NCI-H524 treated with DMSO at 0.1 percent for 48 hours (cell line): ENCODE data around the gene ABTB2.
A peak's percentile ranks its signal among the peaks of the same experiment; 100 is the strongest.

Experiments used
- DNase-seq: peaks from one replicate; lab custom pipeline; 2025; lab: John Stamatoyannopoulos, UW

ABTB2 gene

DNA sequence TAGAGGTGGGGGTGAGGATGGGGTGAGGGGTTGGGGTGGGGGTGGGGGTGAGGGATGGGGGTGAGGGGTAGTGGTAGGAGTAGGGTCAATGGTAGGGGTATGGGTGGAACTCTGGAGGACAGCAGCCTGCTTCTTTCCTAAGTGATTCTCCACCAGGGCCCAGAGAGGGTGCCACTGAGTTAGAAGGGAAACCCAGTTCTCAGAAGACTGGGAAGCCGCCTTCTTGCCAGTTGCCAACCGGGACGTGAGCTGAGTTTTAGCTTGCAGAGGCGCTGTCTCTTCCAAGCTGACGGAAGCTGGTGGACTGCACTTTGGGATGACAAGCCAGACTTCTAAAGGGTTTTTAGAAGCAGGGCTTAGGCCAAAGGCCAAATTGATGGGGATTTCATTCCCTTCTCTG is 148.0 kb downstream of the ABTB2 start:
- DNase-seq: no peak

DNA sequence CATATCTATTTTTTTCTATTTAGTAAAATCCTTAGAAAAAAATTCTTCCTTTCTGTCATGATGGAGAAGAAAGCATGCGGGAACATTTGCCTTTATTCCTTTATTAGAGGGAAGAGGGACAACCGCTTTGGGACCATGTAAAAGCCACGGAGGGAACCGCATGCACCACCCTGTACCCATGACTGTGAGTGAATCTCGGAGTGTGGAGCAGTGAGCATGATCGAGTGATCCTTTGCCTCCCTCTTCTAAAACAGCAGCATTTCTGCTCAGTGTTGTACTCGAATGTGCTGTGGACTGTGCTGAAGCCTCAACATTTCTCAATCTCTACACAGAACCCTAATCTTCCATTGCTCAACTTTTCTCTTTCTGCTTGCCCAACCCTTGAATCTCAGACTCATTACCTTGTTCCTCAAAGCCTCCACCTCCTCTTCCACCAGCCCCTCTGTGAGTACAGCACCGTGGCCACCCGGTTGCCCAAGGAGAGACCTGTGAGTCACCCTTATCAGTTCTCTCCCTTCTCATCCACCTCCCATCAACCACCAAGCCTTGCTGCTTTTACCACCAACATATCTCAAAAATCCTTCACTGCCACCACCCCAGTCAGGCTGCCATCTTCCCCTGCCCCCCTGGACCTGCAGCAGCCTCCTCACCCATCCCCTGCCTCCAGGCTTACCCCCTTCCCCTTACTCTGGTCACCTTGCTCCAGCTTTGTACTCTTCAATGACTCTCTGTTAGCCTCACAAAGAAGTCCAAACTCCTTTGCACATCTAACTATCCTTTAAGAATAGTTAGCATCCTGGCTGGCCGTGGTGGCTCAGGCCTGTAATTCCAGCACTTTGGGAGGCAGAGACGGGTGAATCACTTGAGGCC is 149.3 kb downstream of the ABTB2 start:
- no peak for DNase-seq

DNA sequence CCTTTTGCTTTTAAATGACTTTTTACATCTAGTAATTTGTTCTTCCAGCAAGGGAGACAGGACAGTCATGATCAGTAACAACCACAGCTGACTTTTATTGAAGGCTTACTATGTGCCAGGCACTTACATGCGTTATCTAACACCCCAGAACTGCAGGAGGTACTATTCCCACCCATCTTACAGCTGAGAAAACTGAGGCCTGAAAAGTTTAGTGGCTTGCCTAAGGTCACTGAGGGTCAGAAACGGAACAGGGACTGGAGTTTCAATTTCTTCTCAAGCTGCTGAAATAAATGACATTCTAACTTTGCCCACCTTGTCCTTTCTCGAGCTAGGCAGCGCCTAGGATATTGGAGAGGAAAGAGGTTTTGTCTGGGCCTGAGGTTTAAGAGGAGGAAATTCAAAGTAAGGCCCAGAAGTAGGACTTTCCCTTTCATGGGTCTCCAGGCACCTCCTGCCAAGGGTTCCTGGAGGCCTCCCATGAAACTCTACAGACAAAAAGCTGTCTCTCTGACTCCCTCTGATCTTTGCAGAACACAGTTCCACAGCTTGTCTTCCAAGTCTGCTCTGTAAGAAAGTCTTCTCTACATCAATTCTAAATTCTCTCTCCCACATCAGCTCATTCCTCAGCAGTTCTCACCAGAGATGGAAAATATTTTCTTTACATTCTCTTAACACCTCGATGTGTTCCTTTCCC is 150.2 kb downstream of the ABTB2 start:
- no peak for DNase-seq

DNA sequence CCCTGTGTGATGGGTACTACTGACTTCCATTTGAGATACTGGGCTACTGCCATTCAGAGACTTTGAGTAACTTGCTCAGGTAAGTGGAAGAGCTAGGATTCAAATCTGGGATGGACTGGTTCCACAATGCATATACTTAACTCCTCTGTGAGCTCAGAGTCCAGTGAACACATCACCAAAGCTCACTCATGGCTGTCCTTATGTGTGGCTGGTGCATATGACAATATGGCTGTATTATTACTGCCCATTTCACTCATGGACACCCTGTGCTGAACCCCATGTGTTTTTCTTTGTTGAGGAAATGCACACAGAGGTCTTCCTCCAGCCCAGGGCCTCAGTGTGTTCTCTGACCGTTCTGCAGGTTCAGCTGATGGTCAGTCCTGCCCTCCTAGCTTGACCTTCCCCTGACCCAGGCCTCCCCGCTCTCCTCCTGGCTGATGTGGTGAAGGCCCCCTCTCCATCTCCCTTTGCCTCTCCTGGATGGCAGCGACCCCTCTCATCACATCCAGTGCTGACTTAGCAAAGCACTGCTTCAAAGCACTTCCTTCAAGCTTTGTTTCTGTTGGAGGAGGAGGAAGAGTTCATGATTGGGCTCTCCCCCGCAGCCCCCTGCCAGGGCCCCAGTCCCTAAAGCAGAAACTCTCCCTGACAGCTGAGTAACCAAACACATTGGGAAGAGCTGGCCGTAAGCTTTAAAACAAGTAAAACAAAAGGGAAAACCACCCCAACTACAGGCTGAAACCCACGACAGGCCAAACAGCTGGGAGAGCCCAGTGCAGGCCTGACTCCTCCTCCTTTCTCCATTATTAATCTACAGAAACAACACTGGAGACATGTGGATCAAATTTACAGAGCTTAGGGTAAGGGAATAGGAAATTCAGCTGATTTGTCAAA is 151.2 kb downstream of the ABTB2 start:
- DNase-seq: no peak

DNA sequence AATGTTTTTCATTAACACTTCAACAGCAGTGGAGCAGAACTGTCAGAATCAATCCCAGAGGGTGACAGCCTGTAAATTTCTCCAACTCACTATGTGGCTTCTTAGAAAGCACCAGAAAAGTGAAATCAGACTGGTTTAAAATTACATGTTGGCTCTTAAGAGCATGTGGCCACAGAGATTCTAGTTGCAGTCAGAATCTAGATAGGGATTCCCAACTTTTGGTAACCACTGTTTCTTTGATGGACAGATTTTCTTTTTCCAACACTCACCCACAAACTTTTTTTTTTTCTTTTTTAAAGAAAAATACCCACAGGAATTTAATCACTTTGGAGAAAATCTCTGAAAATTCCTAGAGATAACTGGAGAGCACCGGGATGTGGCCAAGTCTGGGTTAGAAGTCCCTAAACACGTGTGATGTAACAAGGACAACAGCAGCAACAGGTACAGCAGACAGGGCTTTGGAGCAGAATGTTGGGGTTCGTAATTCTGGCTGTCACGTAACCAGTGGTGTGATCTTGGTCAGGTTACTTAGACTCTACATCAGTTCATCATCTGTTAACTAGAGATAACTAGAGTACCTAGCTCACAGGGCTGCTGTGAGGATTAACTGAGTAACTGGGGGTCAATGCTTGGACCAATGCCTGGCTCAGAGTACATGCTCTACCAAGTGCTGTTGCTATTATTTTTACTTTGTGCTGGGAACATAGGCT is 152.3 kb downstream of the ABTB2 start:
- no peak for DNase-seq

DNA sequence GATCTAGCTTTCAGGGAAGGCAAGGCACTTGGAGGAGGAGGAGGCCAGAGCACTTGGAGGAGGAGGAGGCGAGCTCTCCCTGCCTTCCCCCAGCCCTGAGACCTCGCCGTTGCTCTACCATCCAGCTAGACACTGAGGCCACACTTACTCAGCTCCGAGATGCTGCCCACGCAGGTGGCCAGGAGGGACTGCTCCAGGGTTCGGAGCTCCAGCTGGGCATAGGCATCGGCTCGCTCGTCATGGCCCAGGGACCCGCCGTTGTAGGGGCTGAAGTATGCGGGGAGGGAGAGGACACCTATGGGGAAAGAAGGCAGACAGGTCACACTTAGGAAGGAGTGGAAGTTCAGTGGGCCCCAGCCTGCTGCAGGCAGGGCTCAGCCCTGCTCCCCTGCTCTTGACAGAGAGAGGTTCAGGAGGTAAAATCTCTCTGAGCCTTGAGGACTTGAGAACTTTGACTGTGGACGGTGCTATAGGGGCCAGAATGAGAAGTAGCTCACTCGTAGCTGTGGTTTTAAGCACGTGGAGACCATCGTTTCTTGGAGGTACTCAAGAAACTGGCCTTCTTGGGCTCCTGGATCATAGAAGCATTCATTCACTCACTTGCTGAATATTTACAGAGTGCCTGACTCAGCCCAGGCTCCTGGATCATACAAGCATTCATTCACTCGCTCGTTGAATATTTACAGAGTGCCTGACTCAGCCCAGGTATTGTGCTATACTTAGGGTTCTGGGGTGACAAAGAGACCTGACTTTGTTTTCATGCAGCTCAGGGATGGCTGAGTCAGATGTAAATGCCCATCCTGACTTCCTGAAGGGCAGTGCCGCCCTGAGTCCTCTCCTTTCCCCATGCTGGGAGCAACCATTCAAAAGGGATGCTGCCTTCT is 153.2 kb downstream of the ABTB2 start:
- no peak for DNase-seq

DNA sequence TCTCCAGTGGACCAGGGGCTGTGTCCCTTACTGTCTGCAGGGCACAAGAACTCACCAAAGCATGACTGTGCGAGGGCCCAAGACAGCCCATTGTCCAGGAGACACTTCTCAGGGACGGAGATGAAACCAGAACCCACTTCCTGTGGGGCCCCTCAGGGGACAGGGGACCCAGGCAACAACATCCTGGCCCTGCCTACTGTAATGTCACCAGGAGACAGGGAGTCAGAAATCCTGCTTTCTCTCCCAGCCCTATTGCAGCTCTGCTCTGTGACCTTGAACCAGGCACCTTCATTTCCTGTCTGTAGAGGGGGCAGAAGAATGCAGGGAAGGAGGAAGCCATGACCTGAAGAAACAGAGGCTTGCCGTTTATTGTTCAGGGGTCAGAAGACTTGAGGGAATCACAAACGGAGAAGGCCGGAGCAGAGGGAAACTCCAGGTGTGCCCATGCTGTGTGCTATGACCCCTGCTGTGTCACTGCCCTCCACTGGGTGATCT is 154.4 kb downstream of the ABTB2 start:
- no peak for DNase-seq

DNA sequence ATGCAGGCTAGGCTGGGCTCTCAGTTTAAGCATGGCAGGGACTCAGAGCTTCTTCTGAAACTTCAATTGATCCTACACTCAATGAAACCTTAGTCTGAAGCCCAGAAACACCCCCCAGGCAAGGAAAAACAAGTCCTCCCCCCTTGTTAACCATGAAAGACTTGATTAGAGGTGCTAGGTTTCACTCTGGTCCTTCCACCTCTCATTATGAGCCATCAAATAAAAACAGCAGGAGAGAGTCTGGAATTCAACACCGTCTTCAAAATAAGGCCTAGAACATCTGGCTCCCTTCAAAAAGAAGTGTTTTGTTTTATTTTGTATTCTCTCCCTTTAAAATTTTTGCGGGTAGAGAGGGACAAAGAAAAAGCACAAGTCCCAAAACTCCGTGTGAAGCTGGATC is 156.7 kb downstream of the ABTB2 start:
- no peak for DNase-seq

DNA sequence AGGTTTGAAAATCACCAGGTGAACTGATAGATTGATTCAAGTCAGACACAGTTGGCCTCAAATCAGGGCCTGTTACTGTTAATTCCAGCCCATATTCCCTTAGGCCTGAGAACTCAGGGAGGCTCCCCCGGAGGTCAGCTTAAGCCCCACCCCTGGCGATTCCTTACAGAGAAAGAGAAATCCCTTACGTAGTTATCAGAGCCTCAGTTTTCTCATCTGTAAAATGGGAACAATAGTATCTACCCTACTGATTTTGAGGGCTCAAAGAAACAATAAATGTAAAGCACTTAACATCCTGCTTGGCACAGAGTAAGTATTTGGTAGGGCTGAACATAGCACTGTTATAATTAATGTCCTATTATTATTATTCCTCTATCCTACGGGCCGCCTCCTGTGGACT is 158.3 kb downstream of the ABTB2 start:
- no peak for DNase-seq

DNA sequence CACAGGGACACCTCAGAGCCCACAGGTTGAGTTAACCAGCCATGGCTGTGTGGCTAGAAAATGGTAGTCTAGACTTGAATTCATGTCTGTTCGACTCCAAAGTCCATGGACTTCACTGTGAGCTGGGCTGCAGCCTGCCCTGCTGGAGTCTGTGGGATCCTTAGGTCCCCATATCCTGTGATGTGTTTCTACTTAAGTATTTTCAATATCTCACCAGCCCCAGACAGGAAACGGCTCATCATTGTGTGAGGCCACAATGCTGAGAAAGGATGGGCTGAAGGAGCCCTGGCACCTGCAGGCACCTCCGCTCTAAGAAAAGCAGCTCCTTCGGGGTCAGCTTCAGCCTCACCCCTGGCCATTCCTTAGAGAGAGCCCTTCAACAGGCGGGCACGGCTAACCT is 159.3 kb downstream of the ABTB2 start:
- no peak for DNase-seq

DNA sequence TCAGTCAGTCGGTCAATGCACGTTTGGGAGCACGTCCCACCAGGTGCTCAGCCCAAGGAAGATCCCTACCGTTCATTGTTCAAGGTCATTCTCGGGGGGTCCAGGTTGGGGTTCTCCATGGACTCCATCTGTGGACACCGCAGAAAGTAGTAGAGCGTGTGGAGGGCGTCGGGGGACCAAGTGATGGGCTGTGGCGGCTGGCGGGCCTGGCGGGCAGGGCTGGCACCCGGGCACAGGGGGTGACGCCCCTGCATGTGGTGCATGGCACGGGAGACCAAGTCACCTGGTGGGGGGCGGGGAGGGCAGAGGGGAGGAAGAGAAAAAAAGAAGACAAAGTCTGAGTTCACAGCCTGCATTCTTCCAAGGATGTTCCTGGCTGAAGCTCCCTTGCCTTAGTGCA is 160.6 kb downstream of the ABTB2 start:
- no peak for DNase-seq

DNA sequence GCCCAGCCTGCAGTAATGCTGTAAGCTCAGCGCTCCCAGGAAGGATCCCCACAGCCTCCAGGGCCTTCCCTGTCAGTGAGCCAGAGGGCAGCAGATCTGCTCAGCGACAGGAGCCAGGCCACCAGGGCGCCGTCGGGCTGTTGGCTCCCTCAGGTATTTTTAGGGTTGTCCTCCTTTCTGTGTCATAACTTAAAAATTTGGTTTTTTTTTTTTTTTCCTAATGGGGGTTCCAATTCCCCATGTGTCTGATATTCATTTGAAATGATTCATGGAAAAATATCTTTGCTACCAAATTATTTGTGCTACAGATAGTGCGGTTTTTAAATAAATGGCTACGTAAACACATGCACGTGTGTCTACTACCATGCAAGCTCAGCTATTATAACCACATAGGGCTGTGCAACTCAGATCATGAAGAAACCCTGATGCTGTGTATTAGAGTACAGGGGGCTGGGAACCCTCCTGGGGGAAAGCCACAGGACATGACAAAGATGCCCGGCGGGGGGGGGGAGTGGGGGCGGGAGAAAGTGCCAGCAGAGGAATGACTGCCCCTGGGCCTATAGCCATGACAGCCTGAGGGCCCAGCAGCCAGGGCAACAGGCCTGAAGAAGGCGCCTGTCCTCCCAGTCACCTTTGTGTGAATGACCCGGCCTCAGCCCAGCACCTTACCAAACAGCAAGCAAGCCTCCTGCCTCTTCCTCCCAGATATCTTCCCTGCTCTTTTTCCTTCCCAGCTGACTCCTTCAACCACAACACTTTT is 163.1 kb downstream of the ABTB2 start:
- DNase-seq: no peak

DNA sequence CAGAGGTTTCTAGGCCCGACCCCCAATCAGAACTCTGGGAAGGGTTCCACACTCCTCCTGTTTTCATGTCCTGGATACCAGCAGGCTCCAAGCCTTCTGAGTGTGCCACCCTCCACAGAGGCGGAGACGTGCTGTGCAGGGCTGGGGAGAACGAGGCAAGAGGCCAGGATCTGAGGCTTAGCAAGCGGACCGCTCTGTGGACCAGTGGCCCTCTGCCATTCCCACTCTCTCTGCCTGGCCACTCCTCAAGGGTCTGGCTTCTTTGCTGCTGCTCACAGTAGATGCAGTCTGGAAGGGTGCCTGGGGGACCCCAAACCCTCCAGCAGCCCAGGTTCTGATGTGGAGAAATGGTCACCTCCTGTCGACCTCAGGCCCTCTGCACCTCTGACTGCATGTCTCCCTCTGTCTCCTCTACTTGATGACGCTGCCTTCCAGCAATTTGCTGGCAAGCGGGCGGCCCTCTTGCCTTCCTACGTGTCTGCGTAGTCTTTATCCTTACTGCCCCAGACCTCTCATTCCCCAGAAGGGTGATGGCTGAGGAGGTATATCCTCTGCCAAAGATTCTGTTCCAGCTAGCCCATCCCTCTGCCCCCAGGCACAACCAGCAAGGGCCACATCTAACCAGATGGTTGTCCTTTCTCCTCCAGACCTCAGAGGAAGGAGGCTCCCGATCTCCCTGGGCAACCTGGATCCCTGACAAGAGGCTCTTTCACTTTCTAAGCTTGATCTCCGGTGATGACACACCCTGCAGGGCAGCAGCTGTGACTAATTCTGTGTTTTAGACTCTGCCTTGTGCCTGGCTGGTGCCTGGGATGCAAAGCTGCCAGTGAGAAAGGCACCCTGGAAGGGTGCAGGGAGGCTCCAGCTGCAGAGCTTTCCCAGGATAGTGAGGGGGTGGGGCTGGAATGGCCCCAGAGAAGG is 165.1 kb downstream of the ABTB2 start:
- DNase-seq: peak; percentile 54

DNA sequence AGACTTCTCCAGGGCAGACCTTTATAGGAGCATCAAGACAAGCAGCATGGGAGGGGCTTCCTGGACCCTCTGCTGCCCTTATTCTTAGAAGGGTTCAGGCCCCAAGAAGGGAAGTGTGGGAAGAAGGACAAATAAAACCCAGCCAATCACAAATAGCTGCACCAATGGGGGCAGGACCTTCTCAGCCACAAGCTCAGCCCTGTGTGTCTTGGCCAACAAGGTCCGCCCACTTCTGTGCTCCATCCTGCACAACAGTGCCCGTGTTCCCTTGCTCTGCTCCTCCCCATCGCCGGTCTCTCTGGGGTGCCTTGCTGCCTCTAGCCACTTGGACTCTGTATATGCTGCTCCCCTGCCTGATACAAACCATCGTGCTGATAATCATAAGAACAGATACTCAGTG is 166.2 kb downstream of the ABTB2 start:
- DNase-seq: no peak

DNA sequence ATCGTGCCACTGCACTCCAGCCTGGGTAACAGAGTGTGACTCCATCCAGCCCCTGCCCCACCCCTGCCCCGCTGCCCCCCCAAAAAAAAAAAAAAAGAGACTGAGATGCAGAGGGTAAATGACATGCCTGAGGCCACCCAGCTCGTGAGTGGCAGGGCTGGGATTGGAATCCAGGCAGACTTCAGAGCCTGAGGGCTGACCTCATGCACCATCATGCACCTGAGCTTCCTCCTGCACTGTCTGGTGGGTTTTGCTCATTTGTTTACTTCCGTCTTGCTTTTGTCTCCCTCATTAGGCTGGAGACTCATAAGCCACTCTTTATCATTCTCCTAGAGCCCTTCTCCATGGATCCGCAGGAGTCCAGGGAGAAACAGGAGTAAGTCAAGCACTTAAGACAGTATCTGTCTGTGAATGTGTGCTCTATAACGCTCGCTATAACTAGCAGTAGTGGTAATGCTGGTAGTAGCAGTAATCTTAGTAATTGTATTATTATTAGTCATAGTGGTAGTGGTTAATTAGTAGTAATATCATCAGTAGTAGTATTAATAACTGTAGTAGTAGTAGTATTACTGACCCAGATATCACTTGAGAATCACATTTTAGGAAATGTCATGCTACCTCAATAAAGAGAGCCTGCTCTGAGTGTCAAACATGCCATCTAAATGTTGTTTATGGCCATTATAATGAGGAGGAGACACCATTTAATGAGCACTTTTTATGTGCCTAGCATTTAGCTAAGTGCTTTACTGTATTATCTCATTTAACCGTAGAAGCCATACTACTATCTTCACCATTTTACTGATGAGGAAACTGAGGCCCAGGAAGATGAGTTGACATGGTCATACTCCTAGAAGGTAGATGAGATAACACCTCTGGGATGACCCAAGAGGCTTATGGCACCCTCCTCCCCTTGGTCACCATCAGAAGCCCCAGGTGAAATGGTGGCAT is 167.3 kb downstream of the ABTB2 start:
- no peak for DNase-seq

DNA sequence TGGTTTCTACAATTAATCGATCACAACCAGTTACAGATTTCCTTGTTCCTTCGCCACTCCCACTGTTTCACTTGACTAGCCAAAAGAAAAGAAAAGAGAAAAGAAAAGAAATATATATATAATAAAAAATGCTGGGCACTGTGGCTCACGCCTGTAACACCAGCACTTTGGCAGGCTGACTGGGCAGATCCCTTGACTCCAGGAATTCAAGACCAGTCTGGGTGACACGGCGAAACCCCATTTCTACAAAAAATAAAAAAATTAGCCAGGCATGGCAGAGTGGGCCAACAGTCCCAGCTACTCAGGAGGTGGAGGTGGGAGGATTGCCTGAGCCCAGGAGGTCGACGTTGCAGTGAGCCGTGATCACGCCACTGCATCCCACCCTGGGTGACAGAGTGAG is 168.6 kb downstream of the ABTB2 start:
- DNase-seq: no peak

DNA sequence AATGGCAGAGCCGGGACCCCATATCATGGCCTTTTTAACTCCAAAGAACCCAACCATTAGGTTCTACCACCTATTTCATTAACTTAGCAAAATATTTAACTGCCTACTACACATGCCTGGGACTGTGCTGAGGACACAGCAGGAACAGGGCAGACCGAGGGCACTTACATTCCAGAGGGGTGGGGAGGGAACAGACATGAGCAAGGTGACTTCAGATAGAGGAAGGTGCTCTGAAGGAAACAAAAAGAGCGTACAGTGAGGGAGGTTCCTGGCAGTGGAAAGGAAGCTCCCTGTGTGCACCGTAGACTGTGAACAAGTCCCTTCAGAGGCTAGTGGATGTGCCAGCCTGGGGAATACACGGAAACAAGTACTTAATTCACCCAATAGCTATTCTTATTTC is 169.6 kb downstream of the ABTB2 start:
- DNase-seq: no peak
